Activated naive CD8-positive, alpha-beta T cell treated with anti-CD3 and anti-CD28 coated beads, Interleukin-2, amount 50 U/mL, for 16 hours (primary cell): ENCODE results near the gene STK32A.

Experiments used
- DNase-seq: peaks from one replicate; pipeline ENCODE4 v3.0.0-alpha.2; 2020; ENCODE audit warnings: low read depth, low spot score

STK32A gene

DNA sequence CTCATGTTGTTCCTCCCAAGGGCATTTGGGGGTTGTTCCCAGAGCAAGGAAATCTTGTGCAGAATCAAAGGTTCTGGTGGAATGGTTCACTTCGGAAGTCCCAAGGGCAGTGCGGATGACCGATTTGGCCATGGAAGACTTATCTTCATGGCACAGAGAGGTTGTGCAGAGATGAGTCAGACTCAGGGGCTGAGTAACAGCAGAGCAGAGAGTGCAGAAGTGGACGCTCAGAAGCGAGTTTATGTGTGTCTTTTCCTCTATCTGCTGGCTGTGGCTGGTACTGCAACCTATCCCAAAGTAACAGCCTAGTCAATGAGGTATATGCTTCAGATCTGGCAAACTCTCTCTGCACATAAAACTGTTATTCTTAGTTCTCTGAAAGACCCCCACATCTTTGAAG lies 157.0 kb downstream of the STK32A start:
- no peak for DNase-seq

DNA sequence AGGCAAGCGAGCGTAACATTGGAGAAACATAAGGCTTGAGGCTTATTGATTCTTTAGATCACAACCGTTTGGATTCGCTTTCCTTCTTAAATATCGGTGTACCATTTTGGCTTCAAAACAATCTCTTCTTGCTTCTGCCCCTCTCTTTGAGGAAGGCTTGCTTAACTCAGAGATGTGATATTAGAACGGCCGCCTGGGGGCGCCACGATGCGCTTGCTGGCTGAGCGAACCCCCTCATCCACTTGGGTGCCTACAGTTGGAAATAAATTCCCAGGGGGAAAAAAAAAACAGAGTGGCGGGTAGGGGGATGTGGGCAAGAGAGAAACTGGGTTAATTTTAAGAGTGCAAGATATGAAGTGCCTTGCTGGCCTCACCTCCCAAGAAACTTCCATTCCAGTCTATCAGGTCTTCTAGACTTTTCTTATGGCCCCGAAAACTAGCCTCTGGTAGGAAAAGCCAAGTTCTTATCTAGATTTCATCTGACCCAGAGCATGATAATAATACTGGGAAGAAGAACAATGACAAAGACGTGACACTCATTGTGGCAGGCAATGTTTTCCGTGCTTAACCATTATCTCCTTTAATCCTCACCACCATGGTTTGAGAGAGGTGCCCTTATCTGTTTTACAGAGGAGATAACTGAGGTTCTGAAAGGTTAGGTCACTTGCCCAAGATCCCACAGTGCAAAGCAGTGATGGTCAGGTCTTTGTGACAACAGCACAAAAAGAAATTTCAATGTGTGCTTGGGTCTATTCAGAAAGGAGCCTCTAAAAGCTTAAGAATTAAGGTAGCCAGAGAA lies 159.2 kb downstream of the STK32A start:
- no peak for DNase-seq

DNA sequence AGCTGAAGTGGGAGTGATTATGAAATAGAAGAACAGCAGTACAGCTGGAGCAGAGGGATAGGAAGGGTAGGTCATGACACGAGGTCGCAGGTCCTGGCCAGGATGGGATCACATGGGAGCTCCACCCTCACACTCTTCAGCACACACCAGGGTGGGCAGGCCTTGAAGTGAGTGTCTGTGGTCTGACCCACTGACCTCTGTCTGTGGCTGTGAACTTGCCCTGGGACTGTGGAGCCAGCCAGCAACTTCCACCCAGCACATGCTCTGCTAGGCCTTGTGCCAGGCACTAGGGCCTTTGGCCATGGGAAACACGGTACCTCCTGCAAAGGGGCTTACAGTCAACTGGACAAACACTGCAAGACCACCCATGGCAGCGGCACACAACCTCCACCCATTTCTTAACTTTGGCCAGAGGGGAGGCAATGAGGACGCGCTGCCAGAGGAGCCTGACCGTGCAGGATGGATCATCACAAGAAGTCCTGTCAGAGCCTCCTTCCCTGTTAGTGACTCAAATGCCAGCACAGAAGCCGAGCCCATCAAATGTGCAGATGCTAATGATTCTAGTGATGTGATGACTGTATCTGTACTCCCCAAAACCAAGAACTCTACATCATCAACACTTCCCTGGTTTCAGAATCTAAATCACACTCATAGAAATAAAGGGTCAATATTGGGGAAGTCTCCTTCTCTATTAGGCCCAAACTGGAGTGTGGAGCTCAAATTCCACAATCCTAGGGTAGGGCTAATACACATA lies 161.4 kb downstream of the STK32A start:
- DNase-seq: no peak

DNA sequence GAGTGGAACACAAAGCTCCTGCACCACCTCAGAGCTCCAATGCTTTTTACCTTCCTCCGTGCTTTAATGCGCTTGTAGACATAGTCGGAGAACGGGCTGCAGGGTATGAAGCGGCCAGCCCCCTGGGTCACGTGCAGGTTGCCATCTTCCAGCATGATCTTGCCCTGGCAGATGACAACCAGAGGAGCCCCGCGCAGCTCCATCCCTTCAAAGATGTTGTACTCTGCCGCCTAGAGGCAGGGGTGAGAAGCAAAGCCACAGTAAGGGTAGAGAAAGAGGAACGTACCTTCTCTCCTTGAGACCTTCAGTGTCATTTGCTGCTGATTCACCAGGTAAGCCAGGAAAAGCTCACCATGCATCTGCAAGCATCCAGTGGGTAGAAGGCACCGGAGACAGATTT lies 162.8 kb downstream of the STK32A start:
- DNase-seq: no peak

DNA sequence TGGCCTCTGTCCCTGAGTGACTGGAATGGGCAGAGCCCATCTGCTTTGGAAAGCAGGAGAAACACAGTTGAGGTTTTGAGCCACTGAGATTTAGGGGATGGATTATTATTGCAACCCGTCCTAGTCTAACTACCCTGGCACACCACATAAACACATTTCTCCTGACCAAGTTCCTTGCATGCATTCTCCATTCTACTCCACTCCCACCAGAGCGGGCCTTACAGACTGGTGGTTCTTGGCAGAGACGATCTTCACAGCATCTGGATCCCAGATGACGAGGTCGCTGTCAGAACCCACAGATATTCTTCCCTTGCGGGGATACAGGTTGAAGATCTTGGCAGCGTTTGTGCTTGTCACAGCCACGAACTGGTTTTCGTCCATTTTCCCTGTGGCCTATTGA lies 164.0 kb downstream of the STK32A start:
- DNase-seq: no peak

DNA sequence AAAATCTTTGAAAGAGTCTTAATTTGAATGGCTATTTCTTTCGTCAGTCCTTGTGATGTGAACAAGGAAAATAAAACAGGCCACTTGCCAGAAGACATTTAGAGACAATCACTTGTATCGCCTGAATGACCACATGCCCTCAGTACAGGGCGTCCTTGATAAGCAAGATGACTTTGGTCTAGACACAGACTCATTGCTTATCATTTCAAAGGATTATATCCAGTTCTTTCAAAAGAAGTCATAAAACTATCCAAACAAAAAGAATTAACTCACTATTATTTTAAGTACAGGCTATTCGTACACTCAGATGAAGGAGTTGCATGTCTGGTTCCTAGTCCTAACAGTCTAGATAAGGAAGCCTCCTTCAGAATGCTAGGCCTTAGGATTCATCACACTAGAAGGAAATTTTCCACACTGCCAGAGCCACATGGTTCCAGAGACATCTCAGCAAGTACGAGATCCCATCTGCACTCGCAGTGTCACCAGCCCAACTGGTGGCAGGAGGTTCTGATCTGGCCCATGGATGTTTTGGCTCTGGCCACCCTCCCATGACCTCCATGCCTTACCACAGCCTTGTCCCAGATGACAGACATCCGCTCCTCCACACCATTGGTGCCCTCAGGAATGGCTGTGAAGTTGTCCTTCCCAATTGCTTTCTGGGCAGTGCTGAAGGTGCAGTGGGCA lies 165.4 kb downstream of the STK32A start:
- no peak for DNase-seq

DNA sequence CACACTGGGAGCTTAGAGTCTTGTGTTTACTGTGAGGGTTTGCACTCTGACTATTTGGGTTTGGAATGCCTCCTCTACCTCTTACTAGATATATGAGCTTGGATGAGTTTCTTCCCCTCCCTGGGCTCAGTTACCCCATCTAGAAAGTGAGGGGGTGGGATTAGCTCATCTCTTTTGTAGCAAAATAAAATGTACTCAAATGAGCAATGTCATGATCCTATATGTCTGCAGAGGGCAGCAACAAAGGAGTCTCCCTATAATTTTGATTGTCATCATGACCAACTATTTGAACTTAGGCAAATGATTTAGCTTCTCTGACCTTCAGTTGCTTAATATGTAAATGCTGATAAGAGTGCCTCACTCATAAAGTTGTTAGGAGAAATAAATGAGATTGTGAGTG lies 166.1 kb downstream of the STK32A start:
- no peak for DNase-seq

DNA sequence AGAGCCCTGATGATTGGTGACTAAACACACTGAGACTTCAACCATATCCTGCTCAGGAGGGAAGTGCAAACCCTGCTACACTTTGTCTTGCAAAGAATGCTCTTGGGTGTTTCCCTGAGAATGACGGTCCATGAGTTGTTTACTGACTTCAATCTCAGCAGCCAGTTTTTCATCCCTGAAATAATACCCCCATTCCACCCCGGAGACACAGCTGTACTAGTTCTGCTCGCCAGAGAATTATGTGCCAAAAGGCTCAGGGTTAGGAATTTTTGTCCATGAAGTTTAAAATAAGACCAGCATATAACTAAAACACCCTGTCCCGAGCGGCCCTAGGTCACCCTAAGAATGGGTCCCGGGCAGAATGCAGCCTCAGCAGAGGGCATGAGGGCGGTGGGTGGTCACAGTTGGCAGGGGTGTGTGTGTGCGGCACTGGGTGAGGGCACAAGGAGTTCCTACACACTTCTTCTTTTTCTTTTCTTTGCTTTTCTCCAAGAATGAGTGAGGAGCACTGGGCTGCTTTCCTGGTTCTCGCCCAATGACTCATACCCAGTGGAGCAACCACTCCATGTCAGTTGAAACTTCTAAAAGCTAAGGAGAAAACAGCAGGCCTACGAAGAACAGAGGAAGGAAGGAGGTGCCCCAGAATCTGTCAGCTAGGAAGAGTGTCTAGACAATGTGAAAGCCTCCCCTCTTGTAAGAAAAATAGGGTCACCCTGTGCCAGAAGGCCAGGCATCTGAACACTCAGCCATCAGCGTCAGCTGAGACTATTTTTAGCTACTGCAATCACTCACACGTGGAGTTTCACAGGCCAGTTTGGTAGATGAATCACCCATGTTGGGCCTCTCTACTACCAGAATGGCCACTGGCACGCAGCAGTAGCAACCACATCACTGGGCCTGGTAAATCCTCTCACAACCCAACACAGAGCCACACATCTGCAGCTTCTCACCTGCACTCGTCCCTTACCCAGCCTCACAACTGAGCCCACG lies 169.1 kb downstream of the STK32A start:
- no peak for DNase-seq

DNA sequence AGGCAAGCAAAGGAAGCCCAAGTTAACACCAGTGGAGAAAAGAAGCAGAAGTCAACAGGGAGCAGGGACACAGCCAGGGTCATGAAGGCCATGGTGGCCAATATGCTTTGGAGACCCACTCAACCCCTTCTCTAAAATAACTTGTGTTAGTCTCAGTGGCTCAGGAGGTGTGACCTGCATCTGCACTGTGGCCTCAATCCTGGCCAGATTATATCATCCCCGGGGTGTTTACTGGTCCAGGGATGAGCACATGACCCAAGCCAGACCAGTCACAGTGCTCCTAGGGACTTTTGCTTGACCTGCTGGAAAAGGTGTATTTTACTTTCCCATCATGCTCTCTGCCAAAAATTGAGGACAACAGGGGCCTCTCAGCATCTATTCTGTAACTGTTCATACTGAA lies 169.9 kb downstream of the STK32A start:
- no peak for DNase-seq

DNA sequence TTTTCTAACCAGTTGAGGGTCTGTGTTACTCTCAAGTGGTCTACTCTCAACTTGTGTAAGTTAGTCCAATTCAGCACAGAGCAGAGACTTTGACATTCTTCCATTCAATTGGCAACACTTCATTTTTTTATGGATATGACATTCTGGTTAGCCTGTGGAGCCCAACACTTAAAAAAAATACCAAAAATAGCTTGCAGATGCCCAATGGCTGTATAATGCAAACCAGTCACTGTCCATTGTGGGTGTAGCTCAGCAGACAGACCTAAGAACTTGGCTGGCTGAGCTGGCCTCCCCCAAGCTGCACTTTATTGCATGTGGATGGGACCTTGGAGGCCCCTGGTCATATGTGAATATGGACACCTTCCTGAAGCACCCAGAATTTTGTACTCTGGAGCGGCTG lies 171.8 kb downstream of the STK32A start:
- DNase-seq: no peak

DNA sequence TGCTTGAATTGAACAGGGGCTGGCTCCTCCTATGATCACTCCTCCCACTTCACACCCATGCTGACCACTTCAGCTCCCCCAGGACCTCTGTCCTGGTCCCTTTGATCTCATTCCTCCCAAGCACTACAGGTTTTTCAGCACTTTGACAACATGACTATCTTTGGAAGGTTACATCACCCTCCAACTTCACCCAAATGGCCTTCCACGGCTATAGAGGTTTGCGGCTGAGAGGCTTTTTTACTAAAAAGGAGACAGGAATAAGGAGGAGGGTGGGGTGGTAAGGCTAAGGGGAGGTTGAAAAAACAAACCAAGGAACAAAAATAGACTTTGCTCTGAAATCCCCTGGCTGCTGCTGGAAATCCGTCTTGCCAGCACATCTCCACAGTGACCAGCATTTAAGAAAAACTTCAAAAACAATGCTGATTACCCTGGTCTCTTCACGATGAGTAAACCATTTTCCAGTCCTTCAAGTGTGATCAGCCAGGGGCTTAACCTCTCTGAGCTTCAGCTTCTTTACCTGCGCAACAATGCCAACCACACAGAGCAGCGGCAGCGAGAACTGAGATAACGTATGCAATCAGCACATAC lies 172.4 kb downstream of the STK32A start:
- no peak for DNase-seq

DNA sequence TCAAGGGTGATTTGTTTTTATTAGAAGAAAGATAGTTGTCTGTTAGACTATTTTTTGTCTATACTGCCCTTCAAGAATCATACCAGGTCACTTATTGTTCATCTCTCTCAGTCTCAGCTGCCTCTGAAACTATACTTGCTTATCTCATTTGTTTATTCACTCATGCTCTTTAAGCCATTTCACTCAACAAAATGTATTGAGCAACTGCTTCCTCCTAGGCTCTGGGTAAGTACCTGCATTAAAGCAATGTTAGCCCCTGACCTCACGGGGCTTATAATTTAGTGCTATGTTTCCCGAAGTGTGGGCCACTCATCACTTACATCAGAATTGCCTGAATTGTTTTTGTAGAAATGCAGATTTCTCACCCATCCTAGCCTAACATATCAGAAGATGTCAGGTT lies 174.2 kb downstream of the STK32A start:
- DNase-seq: no peak

DNA sequence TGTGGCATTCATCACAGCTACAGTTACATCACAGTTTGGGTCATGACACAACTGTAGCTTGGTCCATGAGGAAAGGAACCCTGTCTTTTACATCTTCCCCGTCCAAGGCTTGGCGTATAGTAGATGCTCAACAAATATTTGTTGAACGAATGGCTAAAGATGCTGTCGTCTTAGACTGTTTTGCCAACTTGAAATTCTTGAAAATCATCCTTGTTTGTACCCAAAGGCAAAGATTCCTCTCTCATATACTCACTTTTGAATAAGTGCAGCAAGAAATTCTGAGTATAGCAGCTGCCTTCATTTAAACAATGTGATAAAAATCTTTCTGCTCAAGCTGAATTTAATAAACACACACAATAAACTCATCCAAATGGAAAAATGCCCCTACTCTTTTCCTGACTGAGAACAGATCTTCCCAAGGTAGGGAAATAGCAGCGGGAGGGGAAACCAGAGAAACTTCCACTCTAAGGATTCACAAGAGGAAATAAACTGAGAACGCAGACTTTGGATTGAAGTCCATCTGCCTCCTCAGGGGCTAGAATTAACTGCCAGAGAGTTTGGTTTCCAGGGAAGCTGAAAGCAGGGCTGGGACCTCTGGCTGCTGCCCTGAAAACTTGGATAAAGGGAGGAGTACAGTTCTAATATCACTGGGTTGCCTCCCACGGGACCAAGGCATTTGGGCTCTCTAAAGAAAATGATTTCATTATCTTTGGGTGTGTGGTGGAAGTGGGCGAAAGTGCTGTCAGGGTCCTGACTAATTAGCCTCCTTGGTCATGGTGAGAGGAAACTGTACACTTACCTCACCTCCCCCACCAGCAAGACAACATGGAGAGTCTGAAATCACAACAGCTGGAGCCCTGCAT lies 175.9 kb downstream of the STK32A start:
- DNase-seq: no peak

DNA sequence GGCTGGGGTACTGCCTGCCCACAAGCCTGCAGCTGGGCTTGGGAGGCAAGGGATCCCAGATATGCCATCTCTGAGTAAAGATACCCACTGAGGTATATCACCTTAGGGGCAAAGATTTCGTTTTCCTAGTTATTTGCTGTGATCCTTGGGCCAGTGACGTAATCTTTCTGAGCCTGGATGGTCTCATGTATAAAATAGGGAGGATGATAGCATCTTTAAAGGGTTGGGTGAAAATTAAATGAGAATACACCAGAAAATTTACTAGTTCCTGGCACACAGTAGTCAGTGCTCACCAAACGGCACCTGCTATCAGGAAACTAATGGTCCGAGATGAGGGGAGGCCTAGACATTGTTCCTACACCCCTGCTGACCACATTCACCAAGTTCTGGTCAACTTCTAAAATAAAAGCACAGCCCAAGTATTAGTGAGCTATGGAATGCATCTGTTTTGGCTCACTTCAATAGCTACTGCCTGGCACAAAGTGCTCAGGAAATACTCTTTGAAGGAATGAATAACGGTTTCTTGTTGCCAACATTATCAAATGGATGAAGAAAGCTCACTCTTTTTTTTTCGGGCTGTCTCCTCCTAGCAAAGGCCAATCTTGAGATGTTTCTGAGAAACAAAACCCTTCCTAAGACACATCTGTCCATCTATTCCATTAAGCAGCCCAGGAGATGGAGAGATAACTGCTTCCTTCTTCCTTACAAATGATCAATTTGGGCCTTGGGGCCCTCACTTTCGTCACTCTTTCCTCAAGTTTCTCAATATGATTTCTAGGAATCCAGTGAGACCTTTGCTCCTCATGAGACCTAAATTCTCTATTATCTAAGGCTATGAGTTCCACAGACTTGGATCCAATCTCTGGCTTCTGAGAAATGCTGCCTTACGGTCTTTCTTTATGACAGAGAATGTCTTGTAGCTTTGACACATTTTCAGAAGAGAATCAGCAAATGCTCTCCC lies 176.8 kb downstream of the STK32A start:
- no peak for DNase-seq

DNA sequence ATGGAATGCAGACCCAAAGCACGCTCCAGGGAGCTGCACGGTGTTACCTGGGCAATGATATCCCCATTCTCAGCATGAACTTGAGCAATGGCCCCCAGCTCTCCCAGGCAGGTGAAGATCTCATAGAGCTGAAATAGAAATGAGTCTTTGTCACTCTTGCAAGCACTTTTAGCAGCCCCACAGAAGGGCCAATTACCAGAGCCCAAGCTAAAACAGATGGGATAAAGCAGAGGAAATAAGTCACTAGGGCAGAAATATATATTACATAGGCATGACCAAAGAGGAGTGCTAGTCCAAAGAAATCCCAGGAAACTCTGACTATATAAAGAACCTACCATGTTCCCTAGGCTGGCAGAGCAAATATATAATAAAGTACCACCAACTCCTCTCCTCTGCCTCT lies 177.7 kb downstream of the STK32A start:
- DNase-seq: no peak

DNA sequence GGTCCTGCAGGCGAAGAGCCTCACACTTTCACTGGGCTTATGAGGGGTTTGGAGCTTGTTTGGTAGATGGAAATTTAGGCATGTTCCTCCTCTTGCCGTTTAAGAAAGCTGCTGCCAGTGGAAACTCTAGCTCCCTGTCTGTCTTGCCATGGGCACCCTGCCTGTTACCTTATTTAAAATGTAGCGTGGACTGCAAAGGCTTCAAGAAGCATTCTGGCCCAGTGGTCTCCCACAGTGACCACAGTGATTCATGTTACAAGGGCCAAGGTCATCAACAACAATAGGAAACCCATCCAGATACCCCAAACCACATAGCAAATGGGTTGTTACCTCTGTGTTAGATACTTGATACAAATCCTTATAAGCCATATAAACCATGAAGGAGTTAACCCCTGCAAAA lies 178.4 kb downstream of the STK32A start:
- DNase-seq: no peak

DNA sequence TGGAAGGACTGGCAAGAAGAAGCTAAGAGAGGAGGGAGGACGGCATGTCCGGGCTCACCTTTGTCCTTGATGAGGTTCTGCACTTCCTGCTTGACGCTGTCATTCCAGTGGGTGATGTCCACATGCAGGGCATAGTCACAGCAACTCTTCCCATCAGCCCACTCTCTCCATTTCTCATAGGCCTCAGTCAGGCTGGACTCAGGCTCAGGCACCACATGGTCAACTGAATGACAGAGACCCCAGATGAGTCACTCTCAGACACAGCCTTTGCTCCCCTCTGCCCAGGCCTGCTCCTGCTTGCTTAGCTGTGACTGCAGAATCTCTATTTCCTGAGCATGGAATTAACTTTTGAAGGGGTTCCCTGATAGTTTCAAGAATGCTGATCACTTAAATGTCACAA lies 180.8 kb downstream of the STK32A start:
- DNase-seq: no peak

DNA sequence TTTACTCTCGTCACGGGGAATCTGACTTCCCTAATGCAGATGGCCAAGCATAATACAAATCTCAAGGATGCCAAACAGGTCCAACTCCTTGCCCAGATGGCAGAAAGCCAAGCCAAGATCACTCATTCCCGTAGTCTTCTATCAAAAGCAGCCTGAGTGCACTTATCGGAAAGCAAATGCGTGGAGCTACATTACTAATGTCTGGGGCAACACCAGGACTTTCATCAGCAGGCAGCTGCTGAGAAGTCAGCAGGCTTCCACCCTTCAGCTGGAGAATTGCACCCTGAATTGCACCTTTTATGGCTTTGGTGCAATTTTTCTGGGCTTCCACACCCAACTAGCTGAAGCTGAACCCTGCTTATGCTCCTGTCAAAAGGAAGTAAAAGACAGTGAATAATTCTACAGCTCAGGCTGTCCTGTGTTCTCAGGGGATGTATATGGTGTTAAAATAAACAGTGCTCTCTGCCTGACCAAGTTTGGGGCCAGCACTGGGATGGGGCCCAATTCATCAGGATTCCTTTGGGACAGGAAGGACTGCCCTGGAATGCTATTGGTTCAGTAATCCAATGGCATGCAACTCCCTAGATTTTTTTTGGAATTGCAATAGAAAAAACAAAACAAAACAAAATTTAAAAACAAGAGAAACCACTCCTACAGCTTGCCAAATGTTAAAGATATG lies 182.4 kb downstream of the STK32A start:
- DNase-seq: no peak
